Measurements from ENCODE around the gene CUL7. TPM values are rescaled to one million over a fixed set of nuclear protein-coding genes. Genes with fewer than 3 reads are reported as not detected.
"Not testable (repeated sequence)": the region's sequence is repeated elsewhere in the genome, so short reads cannot be mapped to it uniquely, and the experiment has no call there.

Gene CUL7
- total RNA-seq, 1 experiment from 2014 or later, result 23.5 TPM

DNA sequence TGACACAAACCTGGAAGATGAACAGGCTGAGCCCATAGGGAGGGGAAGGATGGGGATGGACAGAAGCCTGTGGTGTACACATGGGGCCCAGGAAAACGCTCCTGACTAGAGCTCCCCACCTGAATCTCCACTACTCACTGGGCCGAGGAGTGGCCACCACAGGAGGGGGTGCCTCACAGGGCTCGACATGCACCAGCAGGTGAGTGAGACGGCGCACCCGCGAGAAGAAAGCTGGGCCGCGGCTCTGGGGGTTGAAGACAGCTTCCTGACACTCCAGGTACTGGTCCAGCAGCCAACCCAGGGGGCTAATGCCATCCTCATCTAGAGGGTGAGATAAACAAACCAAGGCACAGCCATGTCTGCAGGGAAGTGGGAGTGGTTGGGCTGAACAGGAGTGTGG is 10.3 kb downstream of the CUL7 start:
- Histone ChIP-seq H3K4me1 (ENCODE audit: insufficient read depth, low read length) (no peaks in the 10 kb centered on the region), H4K5ac (ENCODE audit: insufficient read length, low read depth, low read length) (no peak overlapping the region), H3K9ac (ENCODE audit: extremely low read depth, insufficient read length, low read length) (no peak overlapping the region), H2BK12ac (ENCODE audit: insufficient read length, low read depth, low read length) (no peak overlapping the region), H3K56ac (ENCODE audit: insufficient read length, low read depth, low read length) (no peak overlapping the region), H2BK15ac (ENCODE audit: low read depth, low read length) (no peak overlapping the region), H4K8ac (replicated peaks; ENCODE audit: insufficient read length, low read depth, low read length) (no peak overlapping the region), H3K79me1 (ENCODE audit: insufficient read depth, low read depth, low read length, poor library complexity, severe bottlenecking) (no peaks in the 10 kb centered on the region), H4K20me1 (ENCODE audit: control insufficient read depth, insufficient read depth, insufficient read length) (no peaks in the 10 kb centered on the region), H2AFZ (ENCODE audit: low read length) (no peak overlapping the region), H3K23me2 (ENCODE audit: insufficient read length, low read depth, low read length, poor library complexity, severe bottlenecking) (no peaks in the 10 kb centered on the region), H2BK20ac (ENCODE audit: low read depth, low read length, poor library complexity, severe bottlenecking) (no peak overlapping the region), H3K4me2 (ENCODE audit: insufficient read depth, insufficient read length, low read length) (no peak overlapping the region), H3K27me3 (ENCODE audit: insufficient read depth, low read length) (no peaks in the 10 kb centered on the region), H2BK120ac (ENCODE audit: low read depth, low read length, poor library complexity, severe bottlenecking) (no peak overlapping the region), H3K9me3 (ENCODE audit: control insufficient read depth, low read depth, low read length) (no peaks in the 10 kb centered on the region), H2AK5ac (ENCODE audit: insufficient read length, low read length) (no peak overlapping the region), H3K79me2 (ENCODE audit: insufficient read depth, low read length) (no peaks in the 10 kb centered on the region), H3T11ph (ENCODE audit: low read length) (no peak overlapping the region), H3K18ac (ENCODE audit: insufficient read length, low read depth, low read length) (no peak overlapping the region), H2BK5ac (ENCODE audit: insufficient read length, low read length) (no peak overlapping the region), H3K27ac (ENCODE audit: insufficient read length, low read depth, low read length) (no peak overlapping the region), H3K14ac (ENCODE audit: insufficient read depth, low read length) (no peak overlapping the region), H3K23ac (ENCODE audit: insufficient read length, low read depth, low read length) (no peak overlapping the region), H3K4ac (ENCODE audit: low read depth, low read length) (no peak overlapping the region), H4K91ac (ENCODE audit: insufficient read length, low read depth, low read length) (no peak overlapping the region)
- Mint-ChIP-seq H3K27me3 (ENCODE audit: low read depth) (no peaks in the 10 kb centered on the region), H3K9me3 (no peaks in the 10 kb centered on the region; a peak in 2 of 5 replicates), H3K36me3 (ENCODE audit: insufficient read depth in 1 of 3, low read depth in 3 of 3) (peaks cover 23 to 82% (median 81%) of the 10 kb centered on the region in 3 experiments), H3K4me1 (no peaks in the 10 kb centered on the region), H3K4me3 (no peak overlapping the region), H3K27ac (no peak overlapping the region; a peak in 2 of 7 replicates)
- peak; percentile 19 for DNase-seq
- TF ChIP-seq, protein P1, sequence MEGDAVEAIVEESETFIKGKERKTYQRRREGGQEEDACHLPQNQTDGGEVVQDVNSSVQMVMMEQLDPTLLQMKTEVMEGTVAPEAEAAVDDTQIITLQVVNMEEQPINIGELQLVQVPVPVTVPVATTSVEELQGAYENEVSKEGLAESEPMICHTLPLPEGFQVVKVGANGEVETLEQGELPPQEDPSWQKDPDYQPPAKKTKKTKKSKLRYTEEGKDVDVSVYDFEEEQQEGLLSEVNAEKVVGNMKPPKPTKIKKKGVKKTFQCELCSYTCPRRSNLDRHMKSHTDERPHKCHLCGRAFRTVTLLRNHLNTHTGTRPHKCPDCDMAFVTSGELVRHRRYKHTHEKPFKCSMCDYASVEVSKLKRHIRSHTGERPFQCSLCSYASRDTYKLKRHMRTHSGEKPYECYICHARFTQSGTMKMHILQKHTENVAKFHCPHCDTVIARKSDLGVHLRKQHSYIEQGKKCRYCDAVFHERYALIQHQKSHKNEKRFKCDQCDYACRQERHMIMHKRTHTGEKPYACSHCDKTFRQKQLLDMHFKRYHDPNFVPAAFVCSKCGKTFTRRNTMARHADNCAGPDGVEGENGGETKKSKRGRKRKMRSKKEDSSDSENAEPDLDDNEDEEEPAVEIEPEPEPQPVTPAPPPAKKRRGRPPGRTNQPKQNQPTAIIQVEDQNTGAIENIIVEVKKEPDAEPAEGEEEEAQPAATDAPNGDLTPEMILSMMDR (conservative IDR thresholded peaks at IDR 0.05), result no peak
- WGBS (ENCODE audit: extremely low coverage, insufficient read length, low lambda C conversion rate), result no CpG with 5 or more reads among the region's 9 CpGs

DNA sequence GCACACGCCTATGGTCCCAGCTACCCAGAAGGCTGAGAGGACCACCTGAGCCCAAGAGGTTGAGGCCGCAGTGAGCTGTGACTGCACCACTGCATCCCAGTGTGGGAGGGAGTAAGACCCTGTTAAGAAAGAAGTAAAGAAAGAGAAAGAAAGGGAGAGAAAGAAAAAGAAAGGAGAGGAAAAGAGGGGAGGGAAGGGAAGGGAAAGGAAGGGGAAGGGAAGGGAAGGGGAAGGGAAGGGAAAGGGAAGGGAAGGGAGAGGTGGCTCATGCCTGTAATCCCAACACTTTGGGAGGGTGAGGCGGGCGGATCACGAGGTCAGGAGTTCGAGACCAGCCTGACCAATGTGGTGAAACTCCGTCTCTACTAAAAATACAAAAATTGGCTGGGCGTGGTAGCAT is 12.2 kb downstream of the CUL7 start:
- not testable (repeated sequence) for H3K4me2 ChIP-seq (ENCODE audit: insufficient read depth, insufficient read length, low read length); H3K9me3 Mint-ChIP-seq; H4K5ac ChIP-seq (ENCODE audit: insufficient read length, low read depth, low read length); H2BK15ac ChIP-seq (ENCODE audit: low read depth, low read length); H3K4me1 Mint-ChIP-seq; H3K79me1 ChIP-seq (ENCODE audit: insufficient read depth, low read depth, low read length, poor library complexity, severe bottlenecking); H3K79me2 ChIP-seq (ENCODE audit: insufficient read depth, low read length); H2BK5ac ChIP-seq (ENCODE audit: insufficient read length, low read length); H2AK5ac ChIP-seq (ENCODE audit: insufficient read length, low read length); H3K14ac ChIP-seq (ENCODE audit: insufficient read depth, low read length); H3K4ac ChIP-seq (ENCODE audit: low read depth, low read length); H3K27me3 ChIP-seq (ENCODE audit: insufficient read depth, low read length); H4K91ac ChIP-seq (ENCODE audit: insufficient read length, low read depth, low read length); H3K18ac ChIP-seq (ENCODE audit: insufficient read length, low read depth, low read length); H4K20me1 ChIP-seq (ENCODE audit: control insufficient read depth, insufficient read depth, insufficient read length); H2BK120ac ChIP-seq (ENCODE audit: low read depth, low read length, poor library complexity, severe bottlenecking); H3K56ac ChIP-seq (ENCODE audit: insufficient read length, low read depth, low read length); H2BK12ac ChIP-seq (ENCODE audit: insufficient read length, low read depth, low read length); H3K27me3 Mint-ChIP-seq (ENCODE audit: low read depth); H3K27ac ChIP-seq (ENCODE audit: insufficient read length, low read depth, low read length); H3K4me3 Mint-ChIP-seq; H3T11ph ChIP-seq (ENCODE audit: low read length); H3K4me1 ChIP-seq (ENCODE audit: insufficient read depth, low read length); H3K23me2 ChIP-seq (ENCODE audit: insufficient read length, low read depth, low read length, poor library complexity, severe bottlenecking); H4K8ac ChIP-seq (replicated peaks; ENCODE audit: insufficient read length, low read depth, low read length); DNase-seq; H2AFZ ChIP-seq (ENCODE audit: low read length); H3K23ac ChIP-seq (ENCODE audit: insufficient read length, low read depth, low read length); H2BK20ac ChIP-seq (ENCODE audit: low read depth, low read length, poor library complexity, severe bottlenecking); H3K9me3 ChIP-seq (ENCODE audit: control insufficient read depth, low read depth, low read length); H3K27ac Mint-ChIP-seq; H3K9ac ChIP-seq (ENCODE audit: extremely low read depth, insufficient read length, low read length)
- H3K36me3 Mint-ChIP-seq (ENCODE audit: insufficient read depth in 1 of 3, low read depth in 3 of 3), result peaks cover 33 to 84% (median 83%) of the 10 kb centered on the region in 3 experiments
- WGBS (ENCODE audit: extremely low coverage, insufficient read length, low lambda C conversion rate), result no CpG with 5 or more reads among the region's 8 CpGs

Data from H9 (cell line).